ENCODE data around the gene PRR5L. TPM values are rescaled to one million over a fixed set of nuclear protein-coding genes. Genes with fewer than 3 reads are reported as not detected.

The PRR5L gene
- total RNA-seq, 1 donor from 2014 or later, result 6.7 TPM

GRCh38 chr11:36270701-36271100 lies 25.4 kb upstream of the PRR5L start:
- H3K36me3 Mint-ChIP-seq, result peaks cover 43% of the 10 kb centered on the region
- H3K27ac Mint-ChIP-seq, result no peak overlapping the region
- H3K9me3 Mint-ChIP-seq, result peaks cover 7% of the 10 kb centered on the region
- no peak for DNase-seq (ENCODE audit: low spot score in 2 of 2, unreplicated experiment in 2 of 2)
- H3K4me1 Mint-ChIP-seq, result peaks cover 3% of the 10 kb centered on the region
- H3K27me3 Mint-ChIP-seq (ENCODE audit: low read depth), result no peaks in the 10 kb centered on the region
- no peak overlapping the region for H3K4me3 Mint-ChIP-seq
- no peak for TF ChIP-seq CTCF (IDR thresholded peaks at IDR 0.05; ENCODE audit: unreplicated experiment)

- Mint-ChIP-seq H3K4me3 (no peak overlapping the region), H3K27ac (no peak overlapping the region), H3K9me3 (peaks cover 7% of the 10 kb centered on the region), H3K4me1 (no peaks in the 10 kb centered on the region), H3K27me3 (ENCODE audit: low read depth) (no peaks in the 10 kb centered on the region), H3K36me3 (peaks cover 44% of the 10 kb centered on the region)
- TF ChIP-seq CTCF (IDR thresholded peaks at IDR 0.05; ENCODE audit: unreplicated experiment), result no peak
- no peak for DNase-seq (ENCODE audit: low spot score in 2 of 2, unreplicated experiment in 2 of 2)
These were observed 24.2 kb upstream of the PRR5L start for GRCh38 chr11:36271794-36272407.

- Mint-ChIP-seq H3K27ac (no peak overlapping the region), H3K36me3 (peaks cover 45% of the 10 kb centered on the region), H3K9me3 (peaks cover 7% of the 10 kb centered on the region), H3K27me3 (ENCODE audit: low read depth) (no peaks in the 10 kb centered on the region), H3K4me1 (no peaks in the 10 kb centered on the region), H3K4me3 (no peak overlapping the region)
- DNase-seq (ENCODE audit: low spot score in 2 of 2, unreplicated experiment in 2 of 2), result no peak
- no peak for TF ChIP-seq CTCF (IDR thresholded peaks at IDR 0.05; ENCODE audit: unreplicated experiment)
These were observed 23.0 kb upstream of the PRR5L start for GRCh38 chr11:36273110-36273509.

GRCh38 chr11:36274414-36274813 lies 21.7 kb upstream of the PRR5L start:
- no peak overlapping the region for H3K27ac Mint-ChIP-seq
- H3K4me1 Mint-ChIP-seq, result no peaks in the 10 kb centered on the region
- peaks cover 7% of the 10 kb centered on the region for H3K9me3 Mint-ChIP-seq
- TF ChIP-seq CTCF (IDR thresholded peaks at IDR 0.05; ENCODE audit: unreplicated experiment), result no peak
- H3K4me3 Mint-ChIP-seq, result no peak overlapping the region
- no peak for DNase-seq (ENCODE audit: low spot score in 2 of 2, unreplicated experiment in 2 of 2)
- peaks cover 45% of the 10 kb centered on the region for H3K36me3 Mint-ChIP-seq
- no peaks in the 10 kb centered on the region for H3K27me3 Mint-ChIP-seq (ENCODE audit: low read depth)

GRCh38 chr11:36278531-36279282 lies 17.4 kb upstream of the PRR5L start:
- no peak for TF ChIP-seq CTCF (IDR thresholded peaks at IDR 0.05; ENCODE audit: unreplicated experiment)
- no peak overlapping the region for H3K4me3 Mint-ChIP-seq
- H3K27ac Mint-ChIP-seq, result no peak overlapping the region
- no peaks in the 10 kb centered on the region for H3K4me1 Mint-ChIP-seq
- H3K9me3 Mint-ChIP-seq, result peaks cover 25% of the 10 kb centered on the region
- no peak for DNase-seq (ENCODE audit: low spot score in 2 of 2, unreplicated experiment in 2 of 2)
- no peaks in the 10 kb centered on the region for H3K27me3 Mint-ChIP-seq (ENCODE audit: low read depth)
- peaks cover 34% of the 10 kb centered on the region for H3K36me3 Mint-ChIP-seq

Measured in mesothelial cell of epicardium (in vitro differentiated cells).